Lung (tissue), 12 donors: ENCODE data around the gene CBLN4. TPM values are rescaled to one million over a fixed set of nuclear protein-coding genes. Genes with fewer than 3 reads are reported as not detected.

Source experiments
- ATAC-seq: fragments of 200-7000 bp; cut with Tn5 transposase; one replicate; pipeline ENCODE4 v1.9.1; 2020; ENCODE audit warnings: moderate number of reproducible peaks; ENCODE audit not compliant: insufficient read depth, low FRiP score
- DNase-seq, 3 donors: peaks; one replicate each; pipeline ENCODE4 v3.0.0-alpha.2; 2013 to 2017
- H3K27ac ChIP-seq, 2 donors: one replicate each; pipeline ENCODE4 v1.5.1; 2013; ENCODE audit warnings: mild to moderate bottlenecking in 2 of 2, moderate library complexity in 2 of 2, control low read depth in 1 of 2, inconsistent platforms in 1 of 2, low read depth in 1 of 2, low read length in 1 of 2
- H3K27me3 ChIP-seq, 3 donors: one replicate each; pipeline ENCODE4 v1.5.1; 2013; ENCODE audit warnings: low read length in 2 of 3; ENCODE audit not compliant: control insufficient read depth in 3 of 3, insufficient read depth in 3 of 3
- H3K36me3 ChIP-seq, 4 donors: one replicate each; pipeline ENCODE4 v1.5.1; 2013; ENCODE audit warnings: low read length in 4 of 4, mild to moderate bottlenecking in 1 of 4, moderate library complexity in 1 of 4; ENCODE audit not compliant: control insufficient read depth in 4 of 4, insufficient read depth in 4 of 4
- H3K4me1 ChIP-seq, 5 donors: one replicate each; pipeline ENCODE4 v1.5.1; 2013; ENCODE audit warnings: low read length in 5 of 5, mild to moderate bottlenecking in 2 of 5, moderate library complexity in 1 of 5; ENCODE audit not compliant: control insufficient read depth in 5 of 5, insufficient read depth in 5 of 5
- H3K4me3 ChIP-seq: one replicate; pipeline ENCODE4 v1.5.1; 2013; ENCODE audit warnings: mild to moderate bottlenecking, control low read depth, moderate library complexity
- H3K9ac ChIP-seq, 2 donors: one replicate each; pipeline ENCODE4 v1.5.1; 2013; ENCODE audit warnings: low read length in 2 of 2, control low read depth in 1 of 2; ENCODE audit not compliant: insufficient read depth in 1 of 2
- H3K9me3 ChIP-seq, 4 donors: one replicate each; pipeline ENCODE4 v1.5.1; 2013; ENCODE audit warnings: low read length in 3 of 4, mild to moderate bottlenecking in 1 of 4, moderate library complexity in 1 of 4; ENCODE audit not compliant: control insufficient read depth in 4 of 4, insufficient read depth in 3 of 4
- CTCF ChIP-seq: IDR thresholded peaks from 2 replicates; pipeline ENCODE4 v1.5.1; 2012; ENCODE audit warnings: mild to moderate bottlenecking; ENCODE audit errors: control extremely low read depth, extremely low read depth
- WGBS, 2 donors: extraction: QIAGEN DNeasy Blood & Tissue Kit; methylation state at CpG; one replicate each; pipeline ENCODE4 v1.1.7; 2013; 5-methylcytosine and 5-hydroxymethylcytosine counted together
- polyA plus RNA-seq, 2 donors: library from polyadenylated mRNA; stranded (reverse); fragments of 200-250 nt; gene quantifications; one replicate each; pipeline ENCODE4 v1.2.1, GENCODE V29; 2013
- total RNA-seq, 2 donors: library from RNA; depleted of rRNA in 1 of 2; stranded (reverse); fragments of >200 nt in 1 of 2; gene quantifications; one replicate each; pipeline ENCODE4 v1.2.1, GENCODE V29; 2014 to 2021
- donor health status: control.
- donor health status: control.
- donor health status: Bipolar disorder and iron deficiency.
- donor health status: healthy.
- donor health status: DM: yes; HTN: yes; CAD: no.

Gene CBLN4
- total and polyA plus RNA-seq, 4 donors, result 0.05 to 0.15 (median 0.09) TPM

DNA sequence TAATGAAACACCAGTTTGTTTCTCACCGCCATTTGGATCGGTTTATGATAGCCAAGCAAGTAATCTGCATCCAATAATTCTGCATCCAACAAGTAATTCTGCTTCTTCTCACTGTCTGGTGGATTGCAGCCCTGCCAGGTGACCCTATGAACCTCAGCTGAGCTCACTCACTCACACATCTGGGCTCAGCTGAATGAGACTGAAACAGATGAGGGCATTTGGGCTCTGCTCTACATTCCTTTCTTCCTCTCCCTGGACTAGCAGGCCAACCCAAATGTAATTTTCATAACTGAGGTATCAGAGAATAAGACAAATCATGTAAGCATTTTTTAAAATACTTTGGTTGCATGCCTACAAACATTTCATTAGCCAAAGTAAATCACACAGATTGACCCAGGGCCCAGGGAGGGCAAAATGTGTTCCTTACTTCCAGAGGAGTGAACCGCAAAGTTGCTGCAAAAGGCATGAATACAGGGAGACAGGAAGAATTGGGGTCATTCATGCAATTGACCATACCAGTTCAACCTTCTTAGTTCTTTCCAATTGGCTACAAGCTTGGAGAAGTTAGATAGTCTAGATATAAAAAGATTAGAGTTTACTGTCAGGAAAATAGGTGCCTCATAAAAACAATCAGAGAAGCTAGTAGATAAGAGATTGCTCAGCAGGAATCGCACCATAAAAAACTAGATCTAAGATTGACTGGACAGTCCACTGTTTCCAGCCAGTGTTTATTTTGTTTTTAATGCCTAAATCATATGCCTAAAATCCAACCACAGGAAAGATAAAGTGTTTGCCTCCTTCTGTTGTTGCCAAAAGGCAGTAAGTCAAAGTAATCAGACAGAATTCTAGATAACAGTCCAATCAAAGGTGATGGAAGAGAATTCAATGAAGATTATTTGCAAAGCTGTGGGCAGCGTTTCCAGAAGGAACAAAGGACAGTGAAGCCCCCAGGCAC, 43.7 kb downstream of the CBLN4 start:
- Histone ChIP-seq H3K4me3 (no peak overlapping the region), H3K4me1 (peaks cover 0 to 44% (median 0%) of the 10 kb centered on the region in 5 donors), H3K27me3 (no peaks in the 10 kb centered on the region), H3K9ac (no peak overlapping the region), H3K9me3 (peaks cover 0 to 5% (median 0%) of the 10 kb centered on the region in 4 donors), H3K36me3 (no peaks in the 10 kb centered on the region), H3K27ac (no peak overlapping the region)
- no peak for TF ChIP-seq CTCF
- DNase-seq (peak; percentile 88 to 97 (median 93)), ATAC-seq (peak; percentile 42)
- 70 to 80% methylated on average over 5 of the region's 5 CpGs for WGBS, 2 donors

- H3K36me3 ChIP-seq, result no peaks in the 10 kb centered on the region
- H3K27ac ChIP-seq, result peak overlapping the region in 1 of 2 donors; percentile 20
- H3K9me3 ChIP-seq, result peaks cover 0 to 14% (median 2%) of the 10 kb centered on the region in 4 donors
- no peak for TF ChIP-seq CTCF
- ATAC-seq (peak; percentile 58), DNase-seq (peak in 2 of 3 donors; percentile 26 to 29)
- WGBS, 2 donors, result 34 to 52% methylated on average over 2 of the region's 2 CpGs
- no peaks in the 10 kb centered on the region for H3K27me3 ChIP-seq
- H3K4me1 ChIP-seq, result peaks cover 0 to 5% (median 1%) of the 10 kb centered on the region in 5 donors
- H3K9ac ChIP-seq, result no peak overlapping the region
- H3K4me3 ChIP-seq, result no peak overlapping the region
These were observed 52.1 kb downstream of the CBLN4 start for GRCh38 chr20:55953201-55953600.

GRCh38 chr20:55947701-55948100, 57.6 kb downstream of the CBLN4 start:
- WGBS, 2 donors, result 53 to 78% methylated on average over 5 of the region's 5 CpGs
- Histone ChIP-seq H3K36me3 (no peaks in the 10 kb centered on the region), H3K27ac (no peak overlapping the region), H3K9me3 (peaks cover 0 to 4% (median under 1%) of the 10 kb centered on the region in 4 donors), H3K4me3 (no peak overlapping the region), H3K9ac (no peak overlapping the region), H3K27me3 (no peaks in the 10 kb centered on the region), H3K4me1 (no peaks in the 10 kb centered on the region)
- DNase-seq (no peak), ATAC-seq (no peak)
- no peak for TF ChIP-seq CTCF

Other genes with a start within 250 kb of the CBLN4 start
- gene MC3R, start 243.2 kb upstream of the CBLN4 start, total RNA-seq, result not detected
- gene MC3R, start 243.2 kb upstream of the CBLN4 start, polyA plus RNA-seq, result not detected